Naive thymus-derived CD4-positive, alpha-beta T cell (primary cell): ENCODE data around the gene RABEP1. TPM values are rescaled to one million over a fixed set of nuclear protein-coding genes. Genes with fewer than 3 reads are reported as not detected.

Source experiments
- ATAC-seq: fragments of 150-1000 bp; cut with Tn5 transposase; 2 replicates; pipeline ENCODE4 v1.10.0; 2021; ENCODE audit warnings: mild to moderate bottlenecking, moderate library complexity
- CTCF ChIA-PET: fragments of 350-600 bp; sonication (Branson Sonifier 250); formaldehyde crosslinking; loops from one replicate; lab custom pipeline; 2021; ENCODE audit warnings: antibody characterized with exemption; lab: Charles Lee
- POLR2A ChIA-PET: fragments of 350-600 bp; sonication (Branson Sonifier 250); formaldehyde crosslinking; loops from one replicate; lab custom pipeline; 2021; ENCODE audit warnings: antibody characterized with exemption, inconsistent platforms; lab: Charles Lee
- DNase-seq, 9 donors: peaks; one replicate each; pipeline versions ENCODE4 v3.0.0 to v3.0.0-alpha.2; 2020 to 2022; ENCODE audit warnings: mixed read lengths in 1 of 9
- H3K27ac ChIP-seq: one replicate; pipeline ENCODE4 v1.7.0; 2013; ENCODE audit warnings: mild to moderate bottlenecking, low read depth, low read length, moderate library complexity
- H3K27me3 ChIP-seq, 2 donors: one replicate each; pipeline ENCODE4 v1.7.0; 2013; ENCODE audit warnings: low read length in 2 of 2, mild to moderate bottlenecking in 2 of 2, moderate library complexity in 2 of 2; ENCODE audit not compliant: control insufficient read depth in 2 of 2, insufficient read depth in 2 of 2
- H3K36me3 ChIP-seq, 3 experiments: 1 replicate in 2 of 3; 2 replicates in 1 of 3; pipeline ENCODE4 v1.7.0; 2013; ENCODE audit warnings: low read length in 3 of 3, mild to moderate bottlenecking in 3 of 3, moderate library complexity in 1 of 3; ENCODE audit not compliant: insufficient read depth in 3 of 3, control insufficient read depth in 2 of 3
- H3K4me1 ChIP-seq, 2 donors: one replicate each; pipeline ENCODE4 v1.7.0; 2013; ENCODE audit warnings: low read length in 2 of 2, mild to moderate bottlenecking in 2 of 2, moderate library complexity in 1 of 2; ENCODE audit not compliant: control insufficient read depth in 2 of 2, insufficient read depth in 2 of 2
- H3K4me3 ChIP-seq: 2 replicates; pipeline ENCODE4 v1.7.0; 2013; ENCODE audit warnings: mild to moderate bottlenecking, low read length
- H3K9me3 ChIP-seq, 3 experiments: 1 replicate in 2 of 3; 2 replicates in 1 of 3; pipeline ENCODE4 v1.7.0; 2013; ENCODE audit warnings: low read length in 3 of 3; ENCODE audit not compliant: control insufficient read depth in 2 of 3
- H3K27ac Mint-ChIP-seq, 9 donors: one replicate each; pipeline ENCODE4 v1.8.0; 2020 to 2022; ENCODE audit warnings: mixed read lengths in 9 of 9, mild to moderate bottlenecking in 8 of 9, moderate library complexity in 5 of 9, inconsistent platforms in 2 of 9
- H3K27me3 Mint-ChIP-seq, 5 donors: one replicate each; pipeline ENCODE4 v1.8.0; 2021 to 2022; ENCODE audit warnings: mixed read lengths in 5 of 5, mild to moderate bottlenecking in 1 of 5
- H3K36me3 Mint-ChIP-seq, 5 donors: one replicate each; pipeline ENCODE4 v1.8.0; 2020 to 2022; ENCODE audit warnings: mixed read lengths in 5 of 5, mild to moderate bottlenecking in 3 of 5, inconsistent platforms in 1 of 5
- H3K4me1 Mint-ChIP-seq, 7 donors: one replicate each; pipeline ENCODE4 v1.8.0; 2020 to 2022; ENCODE audit warnings: mixed read lengths in 7 of 7, mild to moderate bottlenecking in 3 of 7, inconsistent platforms in 1 of 7
- H3K4me3 Mint-ChIP-seq, 10 donors: one replicate each; pipeline ENCODE4 v1.8.0; 2020 to 2022; ENCODE audit warnings: mild to moderate bottlenecking in 10 of 10, mixed read lengths in 10 of 10, moderate library complexity in 6 of 10, inconsistent platforms in 2 of 10
- H3K9me3 Mint-ChIP-seq, 11 donors: one replicate each; pipeline ENCODE4 v1.8.0; 2020 to 2022; ENCODE audit warnings: mixed read lengths in 11 of 11, mild to moderate bottlenecking in 4 of 11, inconsistent platforms in 1 of 11, moderate library complexity in 1 of 11
- intact Hi-C, 2 donors: fragments of 100-400 bp; cut with micrococcal nuclease; formaldehyde crosslinking; loops; one replicate each; pipeline ENCODE4 v1.15.1; 2023
- polyA plus RNA-seq, 2 donors: library from polyadenylated mRNA; unstranded; fragments of 300-500 nt; fragmentation: Illumina TruSeq; gene quantifications; one replicate each; pipeline ENCODE4 v1.2.3, GENCODE V29; 2021
- total RNA-seq, 6 experiments: library from RNA in 5 of 6; stranded (reverse) in 5 of 6; gene quantifications; 1 replicate in 5 of 6; 2 replicates in 1 of 6; pipeline ENCODE4 v1.2.3 and lab custom pipeline; 2021 to 2026

The RABEP1 gene
- total and polyA plus RNA-seq, 7 experiments from 2014 or later: 26.2 to 58.5 (median 41.2) TPM

- no peaks in the 10 kb centered on the region for H3K36me3 ChIP-seq
- no peak overlapping the region for H3K27ac ChIP-seq
- Mint-ChIP-seq H3K9me3 (no peaks in the 10 kb centered on the region), H3K4me3 (peak overlapping the region in 6 of 10 donors; percentile 4 to 21 (median 9)), H3K27ac (peak overlapping the region in 8 of 9 donors; percentile 9 to 79 (median 53)), H3K4me1 (peaks cover 1 to 17% (median 10%) of the 10 kb centered on the region in 7 donors), H3K27me3 (no peaks in the 10 kb centered on the region), H3K36me3 (peaks cover 0 to 4% (median 0%) of the 10 kb centered on the region in 5 donors)
- ATAC-seq: peak; percentile 95
- POLR2A ChIA-PET: interaction anchor here (0.7 to 1.3 kb wide), 3 partner anchors 33 to 304 kb away, joined by 3 to 4 read pairs (median 3); partner anchors contain the start of gene RABEP1
- intact Hi-C loops: loop anchor here (1.0 to 5.0 kb wide), 4 partner anchors 52 to 1173 kb away; partner anchors contain the start of gene C1QBP (in 2 of the 2)
- no peaks in the 10 kb centered on the region for H3K9me3 ChIP-seq
- no peak overlapping the region for H3K4me3 ChIP-seq
- peaks cover 4 to 5% of the 10 kb centered on the region in 2 donors for H3K4me1 ChIP-seq
- peak in 8 of 9 donors; percentile 38 to 71 (median 64) for DNase-seq
- H3K27me3 ChIP-seq: no peaks in the 10 kb centered on the region
- CTCF ChIA-PET: interaction anchor here (0.7 to 1.6 kb wide), 8 partner anchors 19 to 192 kb away, joined by 3 to 5 read pairs (median 3); no protein-coding TSS in a partner anchor
These were observed 32.5 kb upstream of the RABEP1 start for GRCh38 chr17:5249615-5250014.

- peak overlapping the region in 1 of 9 donors; percentile 51 for H3K27ac Mint-ChIP-seq
- ChIA-PET POLR2A (interaction anchor here (0.6 kb wide), 1 partner anchor 42 kb away, joined by 4 read pairs; no protein-coding TSS in a partner anchor), CTCF (interaction anchor here (0.6 to 1.2 kb wide), 3 partner anchors 17 to 1781 kb away, joined by 3 read pairs; partner anchors contain the start of gene SLC16A13)
- Histone ChIP-seq H3K27me3 (no peaks in the 10 kb centered on the region), H3K4me3 (no peak overlapping the region), H3K36me3 (no peaks in the 10 kb centered on the region), H3K4me1 (peaks cover 5 to 11% of the 10 kb centered on the region in 2 donors), H3K27ac (no peak overlapping the region), H3K9me3 (no peaks in the 10 kb centered on the region)
- ATAC-seq (no peak), DNase-seq (no peak)
- no peaks in the 10 kb centered on the region for H3K9me3 Mint-ChIP-seq
- H3K36me3 Mint-ChIP-seq: peaks cover 0 to 4% (median 0%) of the 10 kb centered on the region in 5 donors
- peak overlapping the region in 1 of 10 donors; percentile 44 for H3K4me3 Mint-ChIP-seq
- H3K27me3 Mint-ChIP-seq: no peaks in the 10 kb centered on the region
- H3K4me1 Mint-ChIP-seq: peaks cover 7 to 20% (median 18%) of the 10 kb centered on the region in 7 donors
- intact Hi-C loops: no loop called here
These were observed 27.7 kb upstream of the RABEP1 start for GRCh38 chr17:5254414-5254813.

- peaks cover 5 to 16% (median 14%) of the 10 kb centered on the region in 7 donors for H3K4me1 Mint-ChIP-seq
- Histone ChIP-seq H3K9me3 (no peaks in the 10 kb centered on the region), H3K4me1 (peaks cover 0 to 7% of the 10 kb centered on the region in 2 donors), H3K27me3 (no peaks in the 10 kb centered on the region), H3K27ac (no peak overlapping the region), H3K4me3 (no peak overlapping the region), H3K36me3 (no peaks in the 10 kb centered on the region)
- H3K4me3 Mint-ChIP-seq: peak overlapping the region in 2 of 10 donors; percentile 1 to 15
- H3K36me3 Mint-ChIP-seq: peaks cover 0 to 4% (median 0%) of the 10 kb centered on the region in 5 donors
- no peaks in the 10 kb centered on the region for H3K9me3 Mint-ChIP-seq
- ChIA-PET CTCF (interaction anchor here (0.6 to 1.2 kb wide), 3 partner anchors 17 to 1781 kb away, joined by 3 read pairs; partner anchors contain the start of gene SLC16A13), POLR2A (no interaction called here)
- DNase-seq (no peak), ATAC-seq (no peak)
- intact Hi-C loops: no loop called here
- H3K27me3 Mint-ChIP-seq: no peaks in the 10 kb centered on the region
- peak overlapping the region in 4 of 9 donors; percentile 3 to 72 (median 17) for H3K27ac Mint-ChIP-seq
These were observed 27.1 kb upstream of the RABEP1 start for GRCh38 chr17:5254903-5255521.

- DNase-seq (no peak), ATAC-seq (no peak)
- Histone ChIP-seq H3K9me3 (no peaks in the 10 kb centered on the region), H3K27ac (no peak overlapping the region), H3K36me3 (no peaks in the 10 kb centered on the region), H3K4me1 (peaks cover 0 to 7% of the 10 kb centered on the region in 2 donors), H3K27me3 (no peaks in the 10 kb centered on the region), H3K4me3 (no peak overlapping the region)
- intact Hi-C loops: no loop called here
- CTCF ChIA-PET: no interaction called here
- Mint-ChIP-seq H3K27ac (peak overlapping the region in 1 of 9 donors; percentile 46), H3K9me3 (no peaks in the 10 kb centered on the region), H3K36me3 (peaks cover 0 to under 1% (median 0%) of the 10 kb centered on the region in 5 donors), H3K4me3 (no peak overlapping the region), H3K27me3 (no peaks in the 10 kb centered on the region), H3K4me1 (peaks cover 5 to 16% (median 14%) of the 10 kb centered on the region in 7 donors)
- POLR2A ChIA-PET: no interaction called here
These were observed 25.0 kb upstream of the RABEP1 start for GRCh38 chr17:5257124-5257523.

- intact Hi-C loops: no loop called here
- no peak overlapping the region for H3K27ac Mint-ChIP-seq
- H3K27me3 Mint-ChIP-seq: no peaks in the 10 kb centered on the region
- H3K4me1 Mint-ChIP-seq: peaks cover 0 to 9% (median 0%) of the 10 kb centered on the region in 7 donors
- no peak for DNase-seq
- Histone ChIP-seq H3K36me3 (no peaks in the 10 kb centered on the region), H3K4me1 (no peaks in the 10 kb centered on the region), H3K9me3 (no peaks in the 10 kb centered on the region), H3K27me3 (no peaks in the 10 kb centered on the region), H3K4me3 (no peak overlapping the region), H3K27ac (no peak overlapping the region)
- peaks cover 0 to 4% (median 0%) of the 10 kb centered on the region in 11 donors for H3K9me3 Mint-ChIP-seq
- H3K4me3 Mint-ChIP-seq: no peak overlapping the region
- no peak for ATAC-seq
- H3K36me3 Mint-ChIP-seq: no peaks in the 10 kb centered on the region
- ChIA-PET POLR2A (interaction anchor here (1.2 kb wide), 1 partner anchor 21 kb away, joined by 4 read pairs; no protein-coding TSS in a partner anchor), CTCF (no interaction called here)
These were observed 21.5 kb upstream of the RABEP1 start for GRCh38 chr17:5260542-5260941.

- CTCF ChIA-PET: no interaction called here
- no peaks in the 10 kb centered on the region for H3K27me3 Mint-ChIP-seq
- Histone ChIP-seq H3K27ac (no peak overlapping the region), H3K4me1 (no peaks in the 10 kb centered on the region), H3K9me3 (no peaks in the 10 kb centered on the region), H3K4me3 (no peak overlapping the region), H3K27me3 (no peaks in the 10 kb centered on the region), H3K36me3 (no peaks in the 10 kb centered on the region)
- no peaks in the 10 kb centered on the region for H3K36me3 Mint-ChIP-seq
- ATAC-seq (no peak), DNase-seq (no peak)
- intact Hi-C loops: no loop called here
- H3K27ac Mint-ChIP-seq: no peak overlapping the region
- no peak overlapping the region for H3K4me3 Mint-ChIP-seq
- H3K4me1 Mint-ChIP-seq: peaks cover 0 to 7% (median 0%) of the 10 kb centered on the region in 7 donors
- peaks cover 0 to 4% (median 0%) of the 10 kb centered on the region in 11 donors for H3K9me3 Mint-ChIP-seq
- POLR2A ChIA-PET: no interaction called here
These were observed 19.6 kb upstream of the RABEP1 start for GRCh38 chr17:5262416-5262991.
